K562 (cell line): ENCODE results near the gene GCNT2. TPM values are rescaled to one million over a fixed set of nuclear protein-coding genes. Genes with fewer than 3 reads are reported as not detected.

Experiments
- ATAC-seq: fragments of 200-7000 bp; cut with Tn5 transposase; 3 replicates; pipeline ENCODE4 v1.9.1; 2020; ENCODE audit warnings: moderate library complexity
- BruUV-seq: library from RNA; stranded (reverse); fragments of 400-500 nt; replicated peaks from 2 replicates; lab custom pipeline; 2021; lab: Mats Ljungman, UMichigan
- CTCF ChIA-PET: fragments of 300-600 bp; formaldehyde crosslinking; extraction: SDS; loops from one replicate; lab custom pipeline; 2021; ENCODE audit warnings: low intra/inter-chr PET ratio; lab: Yijun Ruan, JAX
- POLR2A ChIA-PET: fragments of 300-600, 350-650 bp; sonication (Branson Sonifier 250); formaldehyde crosslinking; extraction: SDS; loops from one replicate; lab custom pipeline; 2021; ENCODE audit warnings: antibody characterized with exemption, inconsistent platforms; lab: Yijun Ruan, JAX
- DNase-seq, 4 experiments: peaks; one replicate each; pipeline versions ENCODE4 v3.0.0 to v3.0.0-alpha.2; 2011 to 2018; ENCODE audit warnings: low spot score in 3 of 4, mixed read lengths in 3 of 4; ENCODE audit errors: extremely low read depth in 1 of 4
- FAIRE-seq: peaks from 2 replicates; lab custom pipeline; 2011; peaks lifted over from hg19 to GRCh38; lab: Jason Lieb, UNC
- H2AFZ ChIP-seq: 2 replicates; pipeline ENCODE4 v1.6.0; 2011; ENCODE audit warnings: low read depth, low read length, control low read depth, inconsistent platforms
- H3K27ac ChIP-seq: fragments of 200-600 bp; 3 replicates; pipeline ENCODE4 v1.8.0; 2011; ENCODE audit warnings: low read depth, mild to moderate bottlenecking, control low read depth, inconsistent platforms, low read length, moderate library complexity, mixed read lengths; ENCODE audit errors: extremely low read depth
- H3K27me3 ChIP-seq, 2 experiments: fragments of 300-600 bp in 1 of 2; 2 replicates in 1 of 2; 3 replicates in 1 of 2; pipeline versions ENCODE4 v1.6.0 to v1.8.0; 2011; ENCODE audit warnings: inconsistent platforms in 2 of 2, low read length in 2 of 2, mild to moderate bottlenecking in 1 of 2, mixed read lengths in 1 of 2, moderate library complexity in 1 of 2; ENCODE audit not compliant: control insufficient read depth in 2 of 2, insufficient read depth in 2 of 2
- H3K36me3 ChIP-seq: fragments of 300-600 bp; 3 replicates; pipeline ENCODE4 v1.8.0; 2011; ENCODE audit warnings: mild to moderate bottlenecking, low read length, inconsistent platforms; ENCODE audit not compliant: control insufficient read depth, insufficient read depth
- H3K4me1 ChIP-seq, 2 experiments: fragments of 200-600 bp in 1 of 2; replicated peaks in 1 of 2; 2 replicates in 1 of 2; 3 replicates in 1 of 2; pipeline versions ENCODE4 v1.5.1 to v1.8.0; 2011; ENCODE audit warnings: inconsistent platforms in 2 of 2, low read length in 2 of 2, mild to moderate bottlenecking in 1 of 2, mixed read lengths in 1 of 2, moderate library complexity in 1 of 2; ENCODE audit not compliant: control insufficient read depth in 2 of 2, insufficient read depth in 2 of 2
- H3K4me2 ChIP-seq: 2 replicates; pipeline ENCODE4 v1.6.1; 2011; ENCODE audit warnings: low read length, control low read depth, inconsistent platforms, mixed read lengths; ENCODE audit not compliant: insufficient read depth
- H3K4me3 ChIP-seq: fragments of 200-600 bp; sonication (generic), shearing (Covaris generic); 2 replicates; pipeline ENCODE4 v1.5.1; 2016; ENCODE audit warnings: control low read depth, inconsistent platforms
- H3K79me2 ChIP-seq: fragments of 200-600 bp; 3 replicates; pipeline ENCODE4 v1.8.0; 2011; ENCODE audit warnings: low read length, inconsistent platforms; ENCODE audit not compliant: control insufficient read depth, insufficient read depth
- H3K9ac ChIP-seq, 2 experiments: 2 replicates each; pipeline versions ENCODE4 v1.6.0 to v1.6.1; 2011; ENCODE audit warnings: low read depth in 2 of 2, low read length in 2 of 2, control low read depth in 1 of 2, inconsistent platforms in 1 of 2, mild to moderate bottlenecking in 1 of 2, mixed read lengths in 1 of 2; ENCODE audit not compliant: insufficient read depth in 1 of 2
- H3K9me1 ChIP-seq: one replicate; pipeline ENCODE4 v1.6.0; 2011; ENCODE audit warnings: inconsistent platforms, mild to moderate bottlenecking, low read length, moderate library complexity; ENCODE audit not compliant: control insufficient read depth, insufficient read depth
- H3K9me3 ChIP-seq: replicated peaks from 2 replicates; pipeline ENCODE4 v1.5.1; 2011; ENCODE audit warnings: low read depth, low read length, inconsistent platforms; ENCODE audit not compliant: control insufficient read depth, insufficient read depth
- H4K20me1 ChIP-seq: replicated peaks from 2 replicates; pipeline ENCODE4 v1.6.1; 2011; ENCODE audit warnings: low read length, inconsistent platforms, mixed read lengths; ENCODE audit not compliant: control insufficient read depth, insufficient read depth
- ARID1B ChIP-seq: fragments of 450-650 bp; IDR thresholded peaks from 2 replicates; pipeline ENCODE4 v1.6.1; 2016; ENCODE audit warnings: antibody characterized with exemption, mild to moderate bottlenecking, inconsistent platforms
- ATF3 ChIP-seq, 2 experiments: fragments of 450-650 bp in 1 of 2; sonication (generic) in 1 of 2; formaldehyde crosslinking in 1 of 2; IDR thresholded peaks in 1 of 2; conservative IDR thresholded peaks in 1 of 2; 2 replicates each; pipeline versions ENCODE4 v1.6.1 to v1.8.1; 2016 to 2023; ENCODE audit warnings: mild to moderate bottlenecking in 2 of 2, moderate library complexity in 2 of 2, inconsistent platforms in 1 of 2, missing genetic modification reagents in 1 of 2
- CEBPB ChIP-seq: fragments of 450-650 bp; IDR thresholded peaks from 2 replicates; pipeline ENCODE4 v1.6.1; 2016; ENCODE audit warnings: missing genetic modification characterization, missing compliant biosample characterization
- CEBPG ChIP-seq, 3 experiments: fragments of 200-800 bp in 1 of 3; sonication (Bioruptor generic) in 1 of 3; sonication (generic) in 1 of 3; formaldehyde crosslinking in 1 of 3; IDR thresholded peaks in 2 of 3; conservative IDR thresholded peaks in 1 of 3; 2 replicates each; pipeline versions ENCODE4 v1.6.1 to v1.8.0; 2016 to 2022; ENCODE audit warnings: missing compliant biosample characterization in 2 of 3, missing genetic modification characterization in 2 of 3, mild to moderate bottlenecking in 1 of 3, missing genetic modification reagents in 1 of 3
- FOXO4 ChIP-seq: fragments of 450-650 bp; formaldehyde crosslinking; IDR thresholded peaks from 2 replicates; pipeline ENCODE4 v1.4.0; 2020; ENCODE audit warnings: mild to moderate bottlenecking, moderate library complexity
- TCF3 ChIP-seq: sonication (generic); formaldehyde crosslinking; IDR thresholded peaks from 2 replicates; pipeline ENCODE4 v1.4.0; 2020; ENCODE audit warnings: mild to moderate bottlenecking, missing genetic modification reagents
- WHSC1 ChIP-seq: IDR thresholded peaks from one replicate; pipeline ENCODE4 v1.6.1; 2012; ENCODE audit warnings: low read length, control low read depth, inconsistent platforms
- WGBS: fragments of 100-300 bp; shearing (Covaris generic); methylation state at CpG from one replicate; pipeline ENCODE4 v1.1.6; 2016; ENCODE audit warnings: low coverage, mixed read lengths; ENCODE audit not compliant: insufficient coverage; ENCODE audit errors: missing lambda C conversion rate; 5-methylcytosine and 5-hydroxymethylcytosine counted together
- in situ Hi-C: fragments of 300-500 bp; cut with MboI; formaldehyde crosslinking; loops from 4 replicates; pipeline ENCODE4 v1.15.0; 2018; ENCODE audit warnings: inconsistent platforms, mixed read lengths
- intact Hi-C: fragments of 100-400 bp; cut with micrococcal nuclease; formaldehyde crosslinking; loops from 2 replicates; pipeline ENCODE4 v1.14.2; 2022
- polyA plus RNA-seq, 8 experiments: library from polyadenylated mRNA; depleted of rRNA in 4 of 8; stranded (reverse) in 5 of 8; unstranded in 3 of 8; fragments of >200 nt; fragmentation: Nextera tagmentation in 2 of 8; fragmentation: Illumina TruSeq in 1 of 8; extraction: Ambion mirVana in 2 of 8; extraction: Trizol in 1 of 8; gene quantifications; 2 replicates each; pipeline versions ENCODE4 v1.2.1 to v1.2.3, GENCODE V29; 2011 to 2014; ENCODE audit warnings: inconsistent platforms in 1 of 8, missing spikeins in 1 of 8
- total RNA-seq, 7 experiments: library from RNA; depleted of rRNA in 6 of 7; stranded (reverse); fragments of >200 nt in 6 of 7; fragmentation: Illumina TruSeq in 2 of 7; extraction: Trizol in 2 of 7; gene quantifications; 2 replicates each; pipeline versions ENCODE4 v1.2.1 to v1.2.3, GENCODE V29; 2011 to 2021; ENCODE audit warnings: low replicate concordance in 1 of 7
- TF ChIP-seq, protein P1 (sequence below), 2 experiments: fragments of 450-650 bp; IDR thresholded peaks; 2 replicates each; pipeline ENCODE4 v1.6.1; 2018; ENCODE audit warnings: mild to moderate bottlenecking in 2 of 2, low read depth in 1 of 2; ENCODE audit not compliant: partially characterized antibody in 2 of 2

Gene GCNT2
- total and polyA plus RNA-seq, 9 of the 15 experiments (the other 6 are each of a cell fraction or from before 2014, with no cell fraction given): 0.78 to 2.6 (median 1.6) TPM

- TF ChIP-seq, protein P1, sequence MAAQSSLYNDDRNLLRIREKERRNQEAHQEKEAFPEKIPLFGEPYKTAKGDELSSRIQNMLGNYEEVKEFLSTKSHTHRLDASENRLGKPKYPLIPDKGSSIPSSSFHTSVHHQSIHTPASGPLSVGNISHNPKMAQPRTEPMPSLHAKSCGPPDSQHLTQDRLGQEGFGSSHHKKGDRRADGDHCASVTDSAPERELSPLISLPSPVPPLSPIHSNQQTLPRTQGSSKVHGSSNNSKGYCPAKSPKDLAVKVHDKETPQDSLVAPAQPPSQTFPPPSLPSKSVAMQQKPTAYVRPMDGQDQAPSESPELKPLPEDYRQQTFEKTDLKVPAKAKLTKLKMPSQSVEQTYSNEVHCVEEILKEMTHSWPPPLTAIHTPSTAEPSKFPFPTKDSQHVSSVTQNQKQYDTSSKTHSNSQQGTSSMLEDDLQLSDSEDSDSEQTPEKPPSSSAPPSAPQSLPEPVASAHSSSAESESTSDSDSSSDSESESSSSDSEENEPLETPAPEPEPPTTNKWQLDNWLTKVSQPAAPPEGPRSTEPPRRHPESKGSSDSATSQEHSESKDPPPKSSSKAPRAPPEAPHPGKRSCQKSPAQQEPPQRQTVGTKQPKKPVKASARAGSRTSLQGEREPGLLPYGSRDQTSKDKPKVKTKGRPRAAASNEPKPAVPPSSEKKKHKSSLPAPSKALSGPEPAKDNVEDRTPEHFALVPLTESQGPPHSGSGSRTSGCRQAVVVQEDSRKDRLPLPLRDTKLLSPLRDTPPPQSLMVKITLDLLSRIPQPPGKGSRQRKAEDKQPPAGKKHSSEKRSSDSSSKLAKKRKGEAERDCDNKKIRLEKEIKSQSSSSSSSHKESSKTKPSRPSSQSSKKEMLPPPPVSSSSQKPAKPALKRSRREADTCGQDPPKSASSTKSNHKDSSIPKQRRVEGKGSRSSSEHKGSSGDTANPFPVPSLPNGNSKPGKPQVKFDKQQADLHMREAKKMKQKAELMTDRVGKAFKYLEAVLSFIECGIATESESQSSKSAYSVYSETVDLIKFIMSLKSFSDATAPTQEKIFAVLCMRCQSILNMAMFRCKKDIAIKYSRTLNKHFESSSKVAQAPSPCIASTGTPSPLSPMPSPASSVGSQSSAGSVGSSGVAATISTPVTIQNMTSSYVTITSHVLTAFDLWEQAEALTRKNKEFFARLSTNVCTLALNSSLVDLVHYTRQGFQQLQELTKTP (IDR thresholded peaks at IDR 0.05; ENCODE audit: low read depth in 1 of 2, partially characterized antibody in 2 of 2): no peak
- TF ChIP-seq WHSC1: no peak
Measured at GRCh38 chr6:10514049-10514780, 6.9 kb upstream of the GCNT2 start (continued).

GRCh38 chr6:10516953-10517352, 4.2 kb upstream of the GCNT2 start:
- CTCF ChIA-PET: no interaction called here
- no peaks in the 10 kb centered on the region for H3K9me1 ChIP-seq

More at GRCh38 chr6:10516953-10517352, 4.2 kb upstream of the GCNT2 start:
- DNase-seq (no peak), FAIRE-seq (no peak), ATAC-seq (no peak)
- no peaks in the 10 kb centered on the region for H3K36me3 ChIP-seq
- no peak overlapping the region for H3K4me2 ChIP-seq
- H3K9ac ChIP-seq: no peak overlapping the region
- H3K9me3 ChIP-seq: no peaks in the 10 kb centered on the region
- H3K4me3 ChIP-seq: no peak overlapping the region
- no TSS peak for BruUV-seq
- no peaks in the 10 kb centered on the region for H4K20me1 ChIP-seq
- no peaks in the 10 kb centered on the region for H3K79me2 ChIP-seq
- H3K27ac ChIP-seq: no peak overlapping the region
- TF ChIP-seq ATF3 (IDR thresholded peaks at IDR 0.05) (peak; percentile 67), ATF3 (CRISPR knock-in tag; conservative IDR thresholded peaks at IDR 0.05) (no peak), CEBPB (tag) (0 out of 2 replicates have a peak, but pooled peaks have one; percentile 13), CEBPG (CRISPR knock-in tag; IDR thresholded peaks at IDR 0.05) (no peak), CEBPG (tag; conservative IDR thresholded peaks at IDR 0.05 in 1 of 2, IDR thresholded peaks at IDR 0.05 in 1 of 2) (peak; percentile 49 to 59; a peak in 3 of 4 replicates), TCF3 (CRISPR knock-in tag) (no peak), FOXO4 (CRISPR knock-in tag) (no peak), ARID1B (no peak)
- TF ChIP-seq, all 486 proteins: peak for 3
- intact Hi-C loops (no loop called here), in situ Hi-C loops (no loop called here)
- POLR2A ChIA-PET: interaction anchor here (1.2 kb wide), 1 partner anchor 24 kb away, joined by 5 read pairs; no protein-coding TSS in a partner anchor
- Histone ChIP-seq H3K27me3 (no peaks in the 10 kb centered on the region), H2AFZ (peak overlapping the region; percentile 64), H3K4me1 (peaks cover 23 to 26% of the 10 kb centered on the region in 2 experiments)
- 86% methylated on average over 3 of the region's 4 CpGs for WGBS
